ENCODE data around the gene RAPGEF1. TPM values are rescaled to one million over a fixed set of nuclear protein-coding genes. Genes with fewer than 3 reads are reported as not detected.

The RAPGEF1 gene
- polyA plus RNA-seq, 2 of the 4 experiments (the other 2 are of a cell fraction): 21.6 to 27.7 TPM

- TF ChIP-seq ELK1 (IDR thresholded peaks at IDR 0.05; ENCODE audit: low read depth, low read length): no peak
- no peak for TF ChIP-seq RAD21 (conservative IDR thresholded peaks at IDR 0.05 in 1 of 2, IDR thresholded peaks at IDR 0.05 in 1 of 2)
Measured at GRCh38 chr9:131603711-131604439, 136.0 kb downstream of the RAPGEF1 start (continued).

GRCh38 chr9:131603199-131603598 is 136.7 kb downstream of the RAPGEF1 start:
- DNase-seq (ENCODE audit: low read depth in 1 of 2, low spot score in 1 of 2): no peak
- Histone ChIP-seq H3K4me2 (no peak overlapping the region), H3K27ac (no peak overlapping the region), H3K9me3 (no peaks in the 10 kb centered on the region), H3K4me3 (no peak overlapping the region), H3K4me1 (peaks cover 26% of the 10 kb centered on the region)
- no peak for ATAC-seq
- no peak for FAIRE-seq
- ChIA-PET CTCF (interaction anchor here (0.6 to 27.5 kb wide), 9 partner anchors 8 to 155 kb away, joined by 3 to 737 read pairs (median 4); partner anchors contain the start of gene RAPGEF1), POLR2A (no interaction called here)
- TF ChIP-seq SMC3 (IDR thresholded peaks at IDR 0.05): no peak
- no peak for TF ChIP-seq KDM5A (IDR thresholded peaks at IDR 0.05)
- WGBS (ENCODE audit: missing lambda C conversion rate): 93% methylated on average over 7 of the region's 9 CpGs

DNA sequence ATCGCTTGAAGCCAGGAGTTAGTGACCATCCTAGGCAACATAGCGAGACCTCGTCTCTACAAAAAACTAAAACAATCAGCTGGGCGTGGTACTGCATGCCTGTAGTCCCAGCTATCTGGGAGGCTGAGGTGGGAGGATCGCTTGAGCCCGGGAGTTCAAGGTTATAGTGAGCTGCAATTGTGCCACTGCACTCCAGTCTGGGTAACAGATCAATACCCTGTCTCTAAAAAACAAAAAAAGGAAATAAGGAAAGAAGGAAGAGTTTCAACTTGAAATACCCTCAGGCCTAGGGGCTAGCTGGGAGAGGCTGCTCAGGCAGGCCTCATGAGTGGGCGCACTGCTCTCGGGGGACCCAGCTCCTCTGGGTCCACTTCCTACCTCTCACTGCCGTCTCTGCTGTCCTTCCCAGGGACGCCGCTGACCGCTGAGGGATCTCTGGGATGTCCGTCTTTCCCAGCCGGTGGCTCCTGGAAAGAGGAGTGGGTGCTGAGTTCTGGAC is 138.1 kb downstream of the RAPGEF1 start:
- ATAC-seq: no peak
- no peak for TF ChIP-seq RARB (CRISPR knock-in tag; IDR thresholded peaks at IDR 0.05)
- no peak for TF ChIP-seq ELK1 (IDR thresholded peaks at IDR 0.05; ENCODE audit: low read depth, low read length)
- no peak for TF ChIP-seq FOXS1 (CRISPR knock-in tag; IDR thresholded peaks at IDR 0.05)
- no peak for TF ChIP-seq RCOR1 (IDR thresholded peaks at IDR 0.05; ENCODE audit: low read depth, low read length)
- no peak for TF ChIP-seq POLR2A (IDR thresholded peaks at IDR 0.05; ENCODE audit: low read length)
- TF ChIP-seq PBX3 (IDR thresholded peaks at IDR 0.05): no peak
- no peak for TF ChIP-seq MAZ (IDR thresholded peaks at IDR 0.05; ENCODE audit: borderline replicate concordance, low read depth, low read length)
- TF ChIP-seq REST (IDR thresholded peaks at IDR 0.05): no peak
- TF ChIP-seq CHD2 (IDR thresholded peaks at IDR 0.05; ENCODE audit: low read length, partially characterized antibody): no peak
- TF ChIP-seq HOXB5 (CRISPR knock-in tag; IDR thresholded peaks at IDR 0.05): no peak
- TF ChIP-seq RAD21 (conservative IDR thresholded peaks at IDR 0.05 in 1 of 2, IDR thresholded peaks at IDR 0.05 in 1 of 2): no peak
- TF ChIP-seq POLR2AphosphoS2 (conservative IDR thresholded peaks at IDR 0.05; ENCODE audit: low read length): no peak
- TF ChIP-seq CBX8 (IDR thresholded peaks at IDR 0.05): no peak
- no peak for TF ChIP-seq ZFP36 (IDR thresholded peaks at IDR 0.05; ENCODE audit: borderline replicate concordance, partially characterized antibody)
- TF ChIP-seq KDM1A (IDR thresholded peaks at IDR 0.05; ENCODE audit: low read depth): no peak
- no peak for TF ChIP-seq HOXB13 (CRISPR knock-in tag; IDR thresholded peaks at IDR 0.05; ENCODE audit: low read depth)
- no peak for TF ChIP-seq ZSCAN20 (CRISPR knock-in tag; IDR thresholded peaks at IDR 0.05)
- no peak for TF ChIP-seq EP300 (IDR thresholded peaks at IDR 0.05)
- FAIRE-seq: no peak
- no peaks in the 10 kb centered on the region for H3K9me3 ChIP-seq
- ChIA-PET CTCF (interaction anchor here (0.6 to 27.5 kb wide), 7 partner anchors 9 to 646 kb away, joined by 3 to 737 read pairs (median 4); partner anchors contain the start of gene RAPGEF1), POLR2A (interaction anchor here (0.6 kb wide), 1 partner anchor 137 kb away, joined by 3 read pairs; no protein-coding TSS in a partner anchor)
- WGBS (ENCODE audit: missing lambda C conversion rate): 93% methylated on average over 14 of the region's 14 CpGs
- H3K4me3 ChIP-seq: no peak overlapping the region
- no peak for DNase-seq (ENCODE audit: low read depth in 1 of 2, low spot score in 1 of 2)
- no peak overlapping the region for H3K4me2 ChIP-seq
- H3K27ac ChIP-seq: no peak overlapping the region
- H3K4me1 ChIP-seq: peaks cover 12% of the 10 kb centered on the region
